K562 (cell line): ENCODE measurements around the gene SERPINA1. TPM values are rescaled to one million over a fixed set of nuclear protein-coding genes. Genes with fewer than 3 reads are reported as not detected.

Source experiments
- ATAC-seq: fragments of 200-7000 bp; cut with Tn5 transposase; 3 replicates; pipeline ENCODE4 v1.9.1; 2020; ENCODE audit warnings: moderate library complexity
- BruUV-seq: library from RNA; stranded (reverse); fragments of 400-500 nt; replicated peaks from 2 replicates; lab custom pipeline; 2021; lab: Mats Ljungman, UMichigan
- CTCF ChIA-PET: fragments of 300-600 bp; formaldehyde crosslinking; extraction: SDS; loops from one replicate; lab custom pipeline; 2021; ENCODE audit warnings: low intra/inter-chr PET ratio; lab: Yijun Ruan, JAX
- POLR2A ChIA-PET: fragments of 300-600, 350-650 bp; sonication (Branson Sonifier 250); formaldehyde crosslinking; extraction: SDS; loops from one replicate; lab custom pipeline; 2021; ENCODE audit warnings: antibody characterized with exemption, inconsistent platforms; lab: Yijun Ruan, JAX
- DNase-seq, 4 experiments: peaks; one replicate each; pipeline versions ENCODE4 v3.0.0 to v3.0.0-alpha.2; 2011 to 2018; ENCODE audit warnings: low spot score in 3 of 4, mixed read lengths in 3 of 4; ENCODE audit errors: extremely low read depth in 1 of 4
- FAIRE-seq: peaks from 2 replicates; lab custom pipeline; 2011; peaks lifted over from hg19 to GRCh38; lab: Jason Lieb, UNC
- H2AFZ ChIP-seq: 2 replicates; pipeline ENCODE4 v1.6.0; 2011; ENCODE audit warnings: low read depth, low read length, control low read depth, inconsistent platforms
- H3K27ac ChIP-seq: fragments of 200-600 bp; 3 replicates; pipeline ENCODE4 v1.8.0; 2011; ENCODE audit warnings: low read depth, mild to moderate bottlenecking, control low read depth, inconsistent platforms, low read length, moderate library complexity, mixed read lengths; ENCODE audit errors: extremely low read depth
- H3K27me3 ChIP-seq, 2 experiments: fragments of 300-600 bp in 1 of 2; 2 replicates in 1 of 2; 3 replicates in 1 of 2; pipeline versions ENCODE4 v1.6.0 to v1.8.0; 2011; ENCODE audit warnings: inconsistent platforms in 2 of 2, low read length in 2 of 2, mild to moderate bottlenecking in 1 of 2, mixed read lengths in 1 of 2, moderate library complexity in 1 of 2; ENCODE audit not compliant: control insufficient read depth in 2 of 2, insufficient read depth in 2 of 2
- H3K36me3 ChIP-seq: fragments of 300-600 bp; 3 replicates; pipeline ENCODE4 v1.8.0; 2011; ENCODE audit warnings: mild to moderate bottlenecking, low read length, inconsistent platforms; ENCODE audit not compliant: control insufficient read depth, insufficient read depth
- H3K4me1 ChIP-seq, 2 experiments: fragments of 200-600 bp in 1 of 2; replicated peaks in 1 of 2; 2 replicates in 1 of 2; 3 replicates in 1 of 2; pipeline versions ENCODE4 v1.5.1 to v1.8.0; 2011; ENCODE audit warnings: inconsistent platforms in 2 of 2, low read length in 2 of 2, mild to moderate bottlenecking in 1 of 2, mixed read lengths in 1 of 2, moderate library complexity in 1 of 2; ENCODE audit not compliant: control insufficient read depth in 2 of 2, insufficient read depth in 2 of 2
- H3K4me2 ChIP-seq: 2 replicates; pipeline ENCODE4 v1.6.1; 2011; ENCODE audit warnings: low read length, control low read depth, inconsistent platforms, mixed read lengths; ENCODE audit not compliant: insufficient read depth
- H3K4me3 ChIP-seq: fragments of 200-600 bp; sonication (generic), shearing (Covaris generic); 2 replicates; pipeline ENCODE4 v1.5.1; 2016; ENCODE audit warnings: control low read depth, inconsistent platforms
- H3K79me2 ChIP-seq: fragments of 200-600 bp; 3 replicates; pipeline ENCODE4 v1.8.0; 2011; ENCODE audit warnings: low read length, inconsistent platforms; ENCODE audit not compliant: control insufficient read depth, insufficient read depth
- H3K9ac ChIP-seq, 2 experiments: 2 replicates each; pipeline versions ENCODE4 v1.6.0 to v1.6.1; 2011; ENCODE audit warnings: low read depth in 2 of 2, low read length in 2 of 2, control low read depth in 1 of 2, inconsistent platforms in 1 of 2, mild to moderate bottlenecking in 1 of 2, mixed read lengths in 1 of 2; ENCODE audit not compliant: insufficient read depth in 1 of 2
- H3K9me1 ChIP-seq: one replicate; pipeline ENCODE4 v1.6.0; 2011; ENCODE audit warnings: inconsistent platforms, mild to moderate bottlenecking, low read length, moderate library complexity; ENCODE audit not compliant: control insufficient read depth, insufficient read depth
- H3K9me3 ChIP-seq: replicated peaks from 2 replicates; pipeline ENCODE4 v1.5.1; 2011; ENCODE audit warnings: low read depth, low read length, inconsistent platforms; ENCODE audit not compliant: control insufficient read depth, insufficient read depth
- H4K20me1 ChIP-seq: replicated peaks from 2 replicates; pipeline ENCODE4 v1.6.1; 2011; ENCODE audit warnings: low read length, inconsistent platforms, mixed read lengths; ENCODE audit not compliant: control insufficient read depth, insufficient read depth
- ELF1 ChIP-seq: fragments of 200-800 bp; sonication (Bioruptor generic); IDR thresholded peaks from 2 replicates; pipeline ENCODE4 v1.6.1; 2016; ENCODE audit warnings: missing genetic modification characterization, missing compliant biosample characterization
- ETS2 ChIP-seq: IDR thresholded peaks from 2 replicates; pipeline ENCODE4 v1.6.1; 2016; ENCODE audit warnings: borderline replicate concordance, missing genetic modification characterization, mild to moderate bottlenecking, moderate library complexity, missing compliant biosample characterization; ENCODE audit not compliant: poor library complexity, severe bottlenecking
- JUND ChIP-seq, 2 experiments: IDR thresholded peaks; 2 replicates in 1 of 2; 3 replicates in 1 of 2; pipeline ENCODE4 v1.6.1; 2011; ENCODE audit warnings: borderline replicate concordance in 2 of 2, low read depth in 2 of 2, low read length in 2 of 2, improper control_type of control experiment in 1 of 2, missing biosample characterization in 1 of 2, missing genetic modification characterization in 1 of 2, missing genetic modification reagents in 1 of 2
- U2AF2 ChIP-seq: fragments of 200-400 bp; formaldehyde crosslinking; optimal IDR thresholded peaks from 2 replicates; pipeline ENCODE3; 2017; ENCODE audit warnings: low read depth, mild to moderate bottlenecking, low read length
- ZNF143 ChIP-seq: sonication (generic); formaldehyde crosslinking; IDR thresholded peaks from 2 replicates; pipeline ENCODE4 v1.9.0; 2022; ENCODE audit warnings: mild to moderate bottlenecking, missing genetic modification reagents
- WGBS: fragments of 100-300 bp; shearing (Covaris generic); methylation state at CpG from one replicate; pipeline ENCODE4 v1.1.6; 2016; ENCODE audit warnings: low coverage, mixed read lengths; ENCODE audit not compliant: insufficient coverage; ENCODE audit errors: missing lambda C conversion rate; 5-methylcytosine and 5-hydroxymethylcytosine counted together
- in situ Hi-C: fragments of 300-500 bp; cut with MboI; formaldehyde crosslinking; loops from 4 replicates; pipeline ENCODE4 v1.15.0; 2018; ENCODE audit warnings: inconsistent platforms, mixed read lengths
- intact Hi-C: fragments of 100-400 bp; cut with micrococcal nuclease; formaldehyde crosslinking; loops from 2 replicates; pipeline ENCODE4 v1.14.2; 2022
- polyA plus RNA-seq, 8 experiments: library from polyadenylated mRNA; depleted of rRNA in 4 of 8; stranded (reverse) in 5 of 8; unstranded in 3 of 8; fragments of >200 nt; fragmentation: Nextera tagmentation in 2 of 8; fragmentation: Illumina TruSeq in 1 of 8; extraction: Ambion mirVana in 2 of 8; extraction: Trizol in 1 of 8; gene quantifications; 2 replicates each; pipeline versions ENCODE4 v1.2.1 to v1.2.3, GENCODE V29; 2011 to 2014; ENCODE audit warnings: inconsistent platforms in 1 of 8, missing spikeins in 1 of 8
- total RNA-seq, 7 experiments: library from RNA; depleted of rRNA in 6 of 7; stranded (reverse); fragments of >200 nt in 6 of 7; fragmentation: Illumina TruSeq in 2 of 7; extraction: Trizol in 2 of 7; gene quantifications; 2 replicates each; pipeline versions ENCODE4 v1.2.1 to v1.2.3, GENCODE V29; 2011 to 2021; ENCODE audit warnings: low replicate concordance in 1 of 7
- TF ChIP-seq, protein P1 (sequence below): fragments of 450-650 bp; formaldehyde crosslinking; IDR thresholded peaks from 2 replicates; pipeline ENCODE4 v1.4.0; 2020; ENCODE audit warnings: mild to moderate bottlenecking, moderate library complexity
- TF ChIP-seq, protein P2 (sequence below), 3 experiments: IDR thresholded peaks in 2 of 3; conservative IDR thresholded peaks in 1 of 3; 2 replicates each; pipeline ENCODE4 v1.5.1; 2011 to 2012; ENCODE audit warnings: low read length in 3 of 3, mild to moderate bottlenecking in 3 of 3, control low read depth in 2 of 3, improper control_type of control experiment in 1 of 3, inconsistent platforms in 1 of 3, low read depth in 1 of 3, mixed read lengths in 1 of 3, moderate library complexity in 1 of 3; ENCODE audit not compliant: insufficient read depth in 2 of 3
- TF ChIP-seq, protein P3 (sequence below): sonication (generic); formaldehyde crosslinking; IDR thresholded peaks from 2 replicates; pipeline ENCODE4 v1.5.0; 2020; ENCODE audit warnings: missing genetic modification reagents
- TF ChIP-seq, protein P4 (sequence below): sonication (generic); formaldehyde crosslinking; IDR thresholded peaks from 2 replicates; pipeline ENCODE4 v1.8.0; 2022; ENCODE audit warnings: mild to moderate bottlenecking, missing genetic modification reagents
- TF ChIP-seq, protein P5 (sequence below): fragments of 450-650 bp; IDR thresholded peaks from 2 replicates; pipeline ENCODE4 v1.6.1; 2016; ENCODE audit warnings: borderline replicate concordance
- TF ChIP-seq, protein P6 (sequence below): sonication (generic); formaldehyde crosslinking; IDR thresholded peaks from 2 replicates; pipeline ENCODE4 v1.9.0; 2022; ENCODE audit warnings: mild to moderate bottlenecking, missing genetic modification reagents

Gene SERPINA1
- total and polyA plus RNA-seq, 9 of the 15 experiments (the other 6 are each of a cell fraction or from before 2014, with no cell fraction given): 4.1 TPM; not detected in 8

DNA sequence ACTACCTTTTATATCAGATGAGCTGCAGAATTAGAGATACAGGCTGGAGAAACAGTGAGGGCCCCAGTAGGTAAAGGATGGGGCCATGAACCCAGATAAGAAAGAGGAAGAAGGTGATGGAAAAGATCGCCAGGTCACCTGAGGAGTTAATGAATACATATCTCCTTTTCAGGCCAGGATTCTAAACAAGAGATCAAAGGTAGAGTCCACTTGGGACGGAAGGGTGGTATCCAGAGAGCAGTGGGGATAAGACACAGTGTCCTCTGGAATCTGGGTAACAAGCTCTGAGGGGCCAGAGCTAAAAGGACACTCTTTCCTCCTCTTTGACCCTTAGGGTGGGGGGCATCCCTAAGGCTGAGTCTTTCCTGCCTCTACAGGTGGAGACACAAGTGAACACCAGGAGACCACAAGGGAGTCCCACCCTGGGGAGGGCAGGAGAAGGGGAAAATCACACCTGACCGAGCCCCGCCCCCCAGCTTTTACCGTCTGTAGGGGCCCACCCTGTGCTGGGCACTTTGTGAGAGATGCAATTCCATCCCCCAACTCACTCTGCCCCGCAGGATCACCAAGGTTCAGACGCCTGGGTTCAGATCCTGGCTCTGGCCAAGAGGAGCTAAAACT, 27.3 kb downstream of the SERPINA1 start:
- ATAC-seq (no peak), DNase-seq (no peak), FAIRE-seq (no peak)
- Histone ChIP-seq H3K36me3 (no peaks in the 10 kb centered on the region), H3K9me3 (no peaks in the 10 kb centered on the region), H3K4me3 (no peak overlapping the region), H3K27me3 (peaks cover 0 to 5% of the 10 kb centered on the region in 2 experiments; a peak in 1 of 5 replicates), H3K4me2 (no peak overlapping the region), H3K27ac (no peak overlapping the region), H3K4me1 (no peaks in the 10 kb centered on the region), H4K20me1 (no peaks in the 10 kb centered on the region), H3K9ac (no peak overlapping the region), H3K79me2 (no peaks in the 10 kb centered on the region), H3K9me1 (no peaks in the 10 kb centered on the region), H2AFZ (no peak overlapping the region)
- ChIA-PET POLR2A (no interaction called here), CTCF (no interaction called here)
- no TSS peak for BruUV-seq
- 4% methylated on average over 5 of the region's 7 CpGs for WGBS
- intact Hi-C loops: no loop called here
- in situ Hi-C loops: no loop called here
- TF ChIP-seq ELF1 (tag): no peak
- TF ChIP-seq, protein P1, sequence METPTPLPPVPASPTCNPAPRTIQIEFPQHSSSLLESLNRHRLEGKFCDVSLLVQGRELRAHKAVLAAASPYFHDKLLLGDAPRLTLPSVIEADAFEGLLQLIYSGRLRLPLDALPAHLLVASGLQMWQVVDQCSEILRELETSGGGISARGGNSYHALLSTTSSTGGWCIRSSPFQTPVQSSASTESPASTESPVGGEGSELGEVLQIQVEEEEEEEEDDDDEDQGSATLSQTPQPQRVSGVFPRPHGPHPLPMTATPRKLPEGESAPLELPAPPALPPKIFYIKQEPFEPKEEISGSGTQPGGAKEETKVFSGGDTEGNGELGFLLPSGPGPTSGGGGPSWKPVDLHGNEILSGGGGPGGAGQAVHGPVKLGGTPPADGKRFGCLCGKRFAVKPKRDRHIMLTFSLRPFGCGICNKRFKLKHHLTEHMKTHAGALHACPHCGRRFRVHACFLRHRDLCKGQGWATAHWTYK (CRISPR knock-in tag): no peak
- TF ChIP-seq, protein P2, sequence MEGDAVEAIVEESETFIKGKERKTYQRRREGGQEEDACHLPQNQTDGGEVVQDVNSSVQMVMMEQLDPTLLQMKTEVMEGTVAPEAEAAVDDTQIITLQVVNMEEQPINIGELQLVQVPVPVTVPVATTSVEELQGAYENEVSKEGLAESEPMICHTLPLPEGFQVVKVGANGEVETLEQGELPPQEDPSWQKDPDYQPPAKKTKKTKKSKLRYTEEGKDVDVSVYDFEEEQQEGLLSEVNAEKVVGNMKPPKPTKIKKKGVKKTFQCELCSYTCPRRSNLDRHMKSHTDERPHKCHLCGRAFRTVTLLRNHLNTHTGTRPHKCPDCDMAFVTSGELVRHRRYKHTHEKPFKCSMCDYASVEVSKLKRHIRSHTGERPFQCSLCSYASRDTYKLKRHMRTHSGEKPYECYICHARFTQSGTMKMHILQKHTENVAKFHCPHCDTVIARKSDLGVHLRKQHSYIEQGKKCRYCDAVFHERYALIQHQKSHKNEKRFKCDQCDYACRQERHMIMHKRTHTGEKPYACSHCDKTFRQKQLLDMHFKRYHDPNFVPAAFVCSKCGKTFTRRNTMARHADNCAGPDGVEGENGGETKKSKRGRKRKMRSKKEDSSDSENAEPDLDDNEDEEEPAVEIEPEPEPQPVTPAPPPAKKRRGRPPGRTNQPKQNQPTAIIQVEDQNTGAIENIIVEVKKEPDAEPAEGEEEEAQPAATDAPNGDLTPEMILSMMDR (IDR thresholded peaks at IDR 0.05 in 2 of 3, conservative IDR thresholded peaks at IDR 0.05 in 1 of 3; ENCODE audit: insufficient read depth in 2 of 3, low read depth in 1 of 3, low read length in 3 of 3): no peak
- TF ChIP-seq, protein P3, sequence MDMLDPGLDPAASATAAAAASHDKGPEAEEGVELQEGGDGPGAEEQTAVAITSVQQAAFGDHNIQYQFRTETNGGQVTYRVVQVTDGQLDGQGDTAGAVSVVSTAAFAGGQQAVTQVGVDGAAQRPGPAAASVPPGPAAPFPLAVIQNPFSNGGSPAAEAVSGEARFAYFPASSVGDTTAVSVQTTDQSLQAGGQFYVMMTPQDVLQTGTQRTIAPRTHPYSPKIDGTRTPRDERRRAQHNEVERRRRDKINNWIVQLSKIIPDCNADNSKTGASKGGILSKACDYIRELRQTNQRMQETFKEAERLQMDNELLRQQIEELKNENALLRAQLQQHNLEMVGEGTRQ: no peak
- TF ChIP-seq ZNF143 (CRISPR knock-in tag): no peak
- TF ChIP-seq, protein P4, sequence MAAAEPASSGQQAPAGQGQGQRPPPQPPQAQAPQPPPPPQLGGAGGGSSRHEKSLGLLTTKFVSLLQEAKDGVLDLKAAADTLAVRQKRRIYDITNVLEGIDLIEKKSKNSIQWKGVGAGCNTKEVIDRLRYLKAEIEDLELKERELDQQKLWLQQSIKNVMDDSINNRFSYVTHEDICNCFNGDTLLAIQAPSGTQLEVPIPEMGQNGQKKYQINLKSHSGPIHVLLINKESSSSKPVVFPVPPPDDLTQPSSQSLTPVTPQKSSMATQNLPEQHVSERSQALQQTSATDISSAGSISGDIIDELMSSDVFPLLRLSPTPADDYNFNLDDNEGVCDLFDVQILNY (CRISPR knock-in tag): no peak
- TF ChIP-seq, protein P5, sequence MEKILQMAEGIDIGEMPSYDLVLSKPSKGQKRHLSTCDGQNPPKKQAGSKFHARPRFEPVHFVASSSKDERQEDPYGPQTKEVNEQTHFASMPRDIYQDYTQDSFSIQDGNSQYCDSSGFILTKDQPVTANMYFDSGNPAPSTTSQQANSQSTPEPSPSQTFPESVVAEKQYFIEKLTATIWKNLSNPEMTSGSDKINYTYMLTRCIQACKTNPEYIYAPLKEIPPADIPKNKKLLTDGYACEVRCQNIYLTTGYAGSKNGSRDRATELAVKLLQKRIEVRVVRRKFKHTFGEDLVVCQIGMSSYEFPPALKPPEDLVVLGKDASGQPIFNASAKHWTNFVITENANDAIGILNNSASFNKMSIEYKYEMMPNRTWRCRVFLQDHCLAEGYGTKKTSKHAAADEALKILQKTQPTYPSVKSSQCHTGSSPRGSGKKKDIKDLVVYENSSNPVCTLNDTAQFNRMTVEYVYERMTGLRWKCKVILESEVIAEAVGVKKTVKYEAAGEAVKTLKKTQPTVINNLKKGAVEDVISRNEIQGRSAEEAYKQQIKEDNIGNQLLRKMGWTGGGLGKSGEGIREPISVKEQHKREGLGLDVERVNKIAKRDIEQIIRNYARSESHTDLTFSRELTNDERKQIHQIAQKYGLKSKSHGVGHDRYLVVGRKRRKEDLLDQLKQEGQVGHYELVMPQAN: no peak
- no peak for TF ChIP-seq U2AF2
- no peak for TF ChIP-seq ETS2 (tag)
- TF ChIP-seq JUND (IDR thresholded peaks at IDR 0.05; ENCODE audit: borderline replicate concordance, low read depth, low read length): no peak
- no peak for TF ChIP-seq JUND (tag; IDR thresholded peaks at IDR 0.05; ENCODE audit: borderline replicate concordance, low read depth, low read length)
- TF ChIP-seq, protein P6, sequence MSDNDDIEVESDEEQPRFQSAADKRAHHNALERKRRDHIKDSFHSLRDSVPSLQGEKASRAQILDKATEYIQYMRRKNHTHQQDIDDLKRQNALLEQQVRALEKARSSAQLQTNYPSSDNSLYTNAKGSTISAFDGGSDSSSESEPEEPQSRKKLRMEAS: no peak
